Cardiac atrium fibroblast (primary cell): Measurements from ENCODE around the gene CD59. TPM values are rescaled to one million over a fixed set of nuclear protein-coding genes. Genes with fewer than 3 reads are reported as not detected.

ENCODE experiments used
- total RNA-seq: library from RNA; depleted of rRNA; stranded (reverse); fragments of >200 nt; gene quantifications from 2 replicates; pipeline ENCODE4 v1.2.3, GENCODE V29; 2015

Gene CD59
- 988 and 1,021 TPM in 2 replicates for total RNA-seq

GRCh38 chr11:33736148-33736812, at the start of gene CD59:
TSS of gene CD59 (minus strand) at chr11:33736423. CDS start at chr11:33722445, 13,978 bp downstream.

GRCh38 chr11:33773987-33774735, 37.9 kb upstream of the CD59 start, which contains the start of gene FBXO3:
TSS of gene FBXO3 (minus strand) at chr11:33774520. CDS start at chr11:33774497, 23 bp downstream.

GRCh38 chr11:33700502-33701271, 35.5 kb downstream of the CD59 start, which contains the start of gene C11orf91:
TSS of gene C11orf91 (minus strand) at chr11:33700826. CDS start at chr11:33700740, 86 bp downstream.

Other genes with a start within 250 kb of the CD59 start
- not detected in 2 replicates for gene C11orf91, start 35.6 kb downstream of the CD59 start, total RNA-seq
- 16.2 and 28.8 TPM in 2 replicates for gene FBXO3, start 38.1 kb upstream of the CD59 start, total RNA-seq
- 10.3 and 12.3 TPM in 2 replicates for gene LMO2, start 155.7 kb upstream of the CD59 start, total RNA-seq